HG02870 (cell line): ENCODE results near the gene SMIM35.
"Not testable (repeated sequence)": the region's sequence is repeated elsewhere in the genome, so short reads cannot be mapped to it uniquely, and the experiment has no call there.

ENCODE experiments used
- ATAC-seq: cut with Tn5 transposase; IDR thresholded peaks from one replicate; pipeline ENCODE4 v1.9.1; 2021; ENCODE audit warnings: mild to moderate bottlenecking, moderate library complexity; ENCODE audit not compliant: unreplicated experiment

SMIM35 gene

DNA sequence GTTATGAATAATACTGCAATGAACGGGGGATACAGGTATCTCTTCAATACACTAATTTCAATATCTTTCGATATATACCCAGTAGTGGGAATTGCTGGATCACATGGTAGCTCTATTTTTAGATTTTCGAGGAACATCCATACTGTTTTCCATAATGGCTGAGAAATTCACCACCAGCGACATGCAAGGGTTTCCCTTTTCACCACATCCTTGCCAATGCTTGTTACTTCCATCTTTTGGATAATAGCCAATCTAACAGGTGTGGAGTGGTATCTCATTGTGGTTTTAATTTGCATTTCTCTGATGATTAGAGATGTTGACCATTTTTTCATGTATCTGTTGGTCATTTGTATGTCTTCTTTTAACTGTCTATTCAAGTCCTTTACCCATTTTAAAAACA is 94.6 kb downstream of the SMIM35 start:
- ATAC-seq = no peak

- ATAC-seq = no peak
Measured at GRCh38 chr11:117989351-117990102, 97.2 kb downstream of the SMIM35 start.

DNA sequence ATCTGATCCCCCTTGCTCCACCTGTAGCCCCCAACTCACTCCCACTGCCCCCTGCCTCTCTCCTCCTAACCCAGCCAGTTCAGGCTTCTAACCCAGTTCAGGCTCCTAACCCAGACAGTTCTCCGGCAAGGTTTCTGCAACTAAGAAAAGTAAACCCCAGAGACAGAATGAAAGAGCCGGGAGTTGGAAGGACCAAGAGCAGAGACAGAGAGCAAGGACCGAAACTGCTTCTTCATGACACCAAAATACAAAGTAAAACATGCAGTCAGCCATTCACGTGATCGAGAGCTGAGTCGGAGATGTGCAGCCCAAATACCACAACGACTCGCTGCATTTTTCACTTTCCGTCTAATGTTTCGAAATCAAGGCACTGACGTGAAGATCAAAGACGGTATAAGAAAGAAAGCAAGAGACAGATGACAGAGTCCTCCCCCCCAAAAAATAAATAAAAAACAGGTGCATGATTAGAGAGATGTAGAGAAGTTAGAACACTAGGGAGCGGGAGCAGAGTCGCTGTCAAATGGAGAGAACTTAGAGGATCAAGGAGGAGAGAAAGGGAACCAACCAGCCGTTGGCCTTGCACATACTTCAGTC is 99.7 kb downstream of the SMIM35 start:
- ATAC-seq = peak; percentile 45

DNA sequence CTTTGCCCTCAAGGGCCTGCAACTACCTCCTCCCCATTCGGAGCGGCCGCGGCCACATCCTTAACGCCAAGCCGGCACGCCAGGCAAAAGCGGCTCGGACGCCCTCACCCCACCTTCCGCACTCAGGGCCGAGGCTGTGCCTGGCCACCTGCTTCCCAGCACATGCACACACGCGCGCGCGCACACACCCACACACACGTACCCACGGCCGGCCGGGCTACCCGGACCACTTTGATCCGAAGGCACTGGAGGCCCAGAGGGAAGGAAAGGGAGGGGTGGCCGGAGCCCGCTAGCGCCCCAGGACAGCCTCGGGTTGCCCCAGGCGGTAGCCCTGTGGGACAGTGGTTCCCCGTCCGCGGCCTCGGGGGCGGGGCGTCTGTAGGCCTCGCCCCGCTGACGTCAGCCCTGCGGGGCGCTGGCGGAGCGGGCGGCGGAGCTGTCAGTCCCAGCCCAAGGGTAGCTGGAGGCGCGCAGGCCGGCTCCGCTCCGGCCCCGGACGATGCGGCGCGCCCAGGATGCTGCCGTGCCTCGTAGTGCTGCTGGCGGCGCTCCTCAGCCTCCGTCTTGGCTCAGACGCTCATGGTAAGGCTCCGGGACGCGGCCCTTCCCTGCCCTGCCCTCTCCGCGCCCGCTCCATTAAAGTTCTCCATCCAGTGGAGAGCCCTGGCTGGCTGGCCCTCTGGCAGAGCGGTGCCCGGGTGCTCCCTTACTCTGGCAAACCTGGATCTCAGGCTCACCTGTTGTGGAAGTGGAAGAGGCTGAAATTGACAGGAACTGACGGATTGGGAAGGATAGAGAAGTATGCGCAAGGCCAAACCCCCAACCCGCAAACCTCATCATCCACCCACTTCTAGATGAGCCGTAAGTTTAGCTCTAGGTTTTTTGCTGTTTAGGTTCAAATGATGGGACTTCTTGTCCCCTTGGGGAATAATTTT is 100.5 kb downstream of the SMIM35 start, which contains the start of gene IL10RA:
IL10RA (plus strand) TSS at position 442 of the 935 bp plus-strand sequence; CDS start at position 516, 74 bp downstream.
- ATAC-seq = peak; percentile 80

DNA sequence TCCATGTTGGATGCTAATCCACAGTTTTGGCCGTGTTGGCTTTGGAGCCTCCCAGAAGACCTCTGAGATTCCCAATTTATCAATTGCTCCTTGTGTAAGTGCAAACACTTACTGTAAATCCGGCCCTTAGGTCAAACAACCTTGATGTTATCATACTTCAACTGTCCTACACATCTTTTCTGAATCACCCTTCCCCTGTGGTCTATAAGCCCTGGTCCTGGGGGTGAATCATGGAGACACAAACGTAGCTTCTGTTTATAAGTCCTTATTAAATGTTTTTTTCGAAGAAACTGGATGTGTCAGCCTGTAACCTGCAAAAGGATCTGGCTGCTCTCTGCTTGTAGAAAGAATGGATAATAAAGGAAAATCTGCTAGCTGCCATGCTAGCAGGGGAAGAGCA is 102.3 kb downstream of the SMIM35 start:
- ATAC-seq = no peak

DNA sequence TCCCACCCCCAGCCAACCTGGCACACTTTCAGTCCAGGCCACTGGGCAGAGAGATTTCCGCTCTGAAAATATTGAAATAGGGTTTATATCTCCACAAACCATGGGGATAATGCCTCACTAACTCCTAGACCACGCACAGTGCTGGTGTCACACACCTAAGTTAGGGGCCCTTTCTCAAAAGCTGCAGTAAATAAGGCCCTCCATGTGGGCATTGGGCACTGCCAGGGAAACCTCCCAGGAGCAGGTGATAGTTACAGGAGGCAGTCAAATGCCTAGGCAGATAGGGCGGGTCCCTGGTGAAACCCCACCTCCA is 103.6 kb downstream of the SMIM35 start:
- ATAC-seq = no peak

DNA sequence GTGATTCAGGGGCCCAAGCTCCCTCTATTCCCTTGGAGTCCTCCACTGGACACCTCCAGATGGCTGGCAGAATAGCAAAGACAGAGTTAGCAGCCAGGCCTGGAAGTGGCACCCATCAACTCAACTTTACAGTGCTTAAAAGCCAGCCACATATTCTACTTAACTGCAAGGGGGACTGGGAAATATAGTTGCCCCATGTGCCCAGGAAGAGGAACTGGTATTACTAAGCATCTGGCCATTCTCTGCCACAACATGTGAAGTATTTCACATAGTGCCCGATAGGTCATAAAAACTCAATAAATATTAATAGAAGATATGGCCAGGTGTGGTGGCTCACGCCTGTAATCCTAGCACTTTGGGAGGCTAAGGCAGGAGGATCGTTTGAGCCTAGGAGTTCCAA is 106.0 kb downstream of the SMIM35 start:
- ATAC-seq = no peak

DNA sequence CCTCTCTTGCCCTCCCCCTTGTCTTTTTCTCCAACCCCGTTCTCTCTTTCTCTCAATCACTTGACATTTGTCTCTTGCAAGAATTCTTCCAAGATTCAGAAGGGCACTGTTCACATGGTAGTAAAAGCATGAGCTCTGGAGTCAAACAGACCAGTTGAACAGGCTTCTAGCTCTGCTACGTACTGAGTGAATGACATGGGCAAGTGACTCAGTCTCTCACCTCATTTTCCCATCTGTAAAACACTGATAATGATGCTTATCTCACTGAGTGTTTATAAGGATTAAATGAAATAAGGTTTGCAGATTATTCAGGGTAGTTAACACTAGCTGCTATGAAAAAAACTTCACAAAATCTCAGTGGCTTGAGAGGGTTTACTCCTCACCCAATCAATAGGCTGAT is 106.5 kb downstream of the SMIM35 start:
- ATAC-seq = no peak

DNA sequence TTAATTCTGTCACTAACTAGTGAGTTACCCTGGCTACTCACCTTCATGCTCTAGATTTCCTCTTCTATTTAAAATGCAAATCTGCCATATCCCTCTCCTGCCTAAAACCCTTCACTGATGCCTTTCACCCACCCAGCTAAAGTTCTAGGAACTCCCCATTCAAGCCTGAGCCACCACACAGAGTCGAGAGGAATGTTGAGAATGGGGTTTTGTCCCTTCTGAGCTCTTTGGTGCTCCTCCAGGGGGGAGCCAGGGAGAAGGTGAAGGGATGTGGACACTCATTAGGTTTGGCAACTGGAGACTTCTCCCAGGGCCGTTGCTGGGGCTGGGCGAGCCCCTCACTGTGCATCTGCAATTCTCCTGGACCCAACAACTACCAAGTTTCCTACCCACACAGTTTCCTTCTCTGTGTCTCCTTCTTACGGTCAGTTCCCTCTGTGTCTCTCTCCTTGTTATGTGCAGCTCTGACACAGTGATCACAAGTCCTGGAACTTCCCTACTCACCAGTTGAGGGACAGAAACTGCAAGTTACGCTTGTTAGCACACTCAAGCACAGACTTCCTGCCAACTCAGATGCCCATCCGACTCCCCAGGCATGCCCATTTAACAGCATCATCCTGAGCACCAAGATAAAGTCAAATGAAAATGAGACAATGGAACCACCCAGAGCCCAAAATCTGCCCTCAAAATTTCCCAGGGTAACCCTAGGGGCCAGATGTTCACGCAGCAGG is 107.1 kb downstream of the SMIM35 start:
- ATAC-seq = no peak

- ATAC-seq = no peak
Measured at GRCh38 chr11:117978991-117979390, 107.8 kb downstream of the SMIM35 start.

GRCh38 chr11:117978291-117978910 is 108.4 kb downstream of the SMIM35 start:
- not testable (repeated sequence) for ATAC-seq

GRCh38 chr11:117977612-117978264 is 109.0 kb downstream of the SMIM35 start:
- ATAC-seq = not testable (repeated sequence)

- no peak for ATAC-seq
Measured at GRCh38 chr11:117977029-117977428, 109.7 kb downstream of the SMIM35 start.

DNA sequence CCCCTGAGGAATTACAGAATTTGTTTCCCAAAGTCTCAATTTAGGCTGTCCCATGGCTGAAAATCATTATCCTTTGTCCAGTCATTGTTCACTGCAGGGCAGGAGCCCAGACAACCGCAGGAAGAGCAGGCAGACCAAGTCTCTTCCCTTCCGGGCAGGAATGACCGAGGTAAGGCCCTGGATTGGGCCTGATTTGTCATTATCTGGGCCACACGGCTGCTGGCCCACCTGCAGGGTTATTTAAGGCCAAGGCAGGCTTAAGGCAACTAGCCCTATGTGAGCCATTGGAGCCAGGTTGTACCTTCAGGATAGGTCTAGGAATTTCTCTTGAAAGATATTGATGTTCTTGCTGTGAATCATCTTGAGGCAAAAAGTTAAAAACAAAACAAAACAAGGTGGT is 110.3 kb downstream of the SMIM35 start:
- ATAC-seq = no peak

DNA sequence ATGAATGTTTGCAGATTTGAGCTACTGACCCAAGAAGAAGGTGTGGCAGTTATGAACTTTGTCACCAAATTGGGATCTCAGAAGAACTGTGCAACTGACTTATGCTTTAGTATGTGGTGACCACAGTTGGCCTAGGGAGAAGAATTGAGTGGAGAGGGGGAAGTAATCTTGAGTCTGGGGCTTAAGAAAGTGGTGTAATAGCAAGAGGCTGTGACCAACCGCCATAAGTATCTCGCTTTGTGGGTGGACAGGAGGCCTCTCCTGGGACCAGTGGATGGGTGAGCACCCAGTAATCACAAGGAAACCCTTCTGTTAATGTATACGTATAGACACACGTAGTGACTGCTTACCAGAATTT is 113.3 kb downstream of the SMIM35 start:
- ATAC-seq = no peak

GRCh38 chr11:117972629-117973502 is 113.9 kb downstream of the SMIM35 start:
- no peak for ATAC-seq

DNA sequence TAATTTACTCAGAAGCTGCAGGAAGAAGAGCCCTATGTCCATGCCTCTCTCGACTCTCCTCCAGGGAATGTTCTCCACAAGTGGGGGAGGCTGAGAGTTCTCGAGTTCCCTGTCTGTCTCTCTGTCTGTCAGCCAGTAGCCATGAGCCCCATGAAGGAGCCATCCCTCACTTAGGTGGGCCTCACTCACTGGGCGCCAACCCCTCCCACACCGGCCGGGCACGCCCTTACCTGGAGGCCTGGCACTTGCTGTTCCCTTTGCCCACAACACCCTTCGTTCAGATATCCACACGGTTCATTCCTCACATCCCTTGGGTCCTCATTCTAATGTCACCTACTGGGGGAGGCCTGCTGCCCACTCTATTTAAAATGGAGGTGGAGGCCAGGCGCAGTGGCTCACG is 114.7 kb downstream of the SMIM35 start:
- no peak for ATAC-seq

DNA sequence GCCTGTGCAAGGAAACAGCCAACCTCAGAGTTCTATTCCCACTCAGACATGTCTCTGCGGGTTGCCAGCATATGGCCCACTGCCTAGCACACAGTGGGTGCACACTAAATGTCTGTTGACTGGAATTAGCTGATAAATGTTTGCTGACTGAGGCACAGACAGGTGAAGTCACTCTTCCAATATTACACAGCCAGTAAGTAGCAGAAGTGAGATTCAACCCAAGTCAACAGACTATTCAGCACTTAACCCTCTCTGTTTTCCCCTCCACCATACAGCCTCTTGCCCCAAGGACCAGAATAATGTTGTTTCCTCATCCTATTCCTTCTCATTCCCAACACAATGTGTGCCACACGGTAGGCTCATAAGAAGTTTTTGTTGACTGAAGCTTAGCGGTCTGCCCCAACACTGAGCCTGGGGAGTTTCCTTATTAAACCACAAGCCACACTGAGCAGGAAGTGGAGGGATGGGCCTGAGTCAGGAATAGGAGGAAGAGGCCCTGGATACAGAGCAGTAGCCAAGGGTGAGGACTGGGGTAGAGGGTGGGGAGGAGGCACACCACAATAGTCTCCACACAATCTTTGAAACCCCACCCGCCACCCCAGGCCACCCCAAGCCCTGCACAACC is 116.3 kb downstream of the SMIM35 start:
- no peak for ATAC-seq
